NOMO-1 treated with dmso at 0.1 percent for 144 hours (cell line): Measurements from ENCODE around the gene HLA-DMB.
A peak's percentile ranks its signal among the peaks of the same experiment; 100 is the strongest.
"Not testable (repeated sequence)": the region's sequence is repeated elsewhere in the genome, so short reads cannot be mapped to it uniquely, and the experiment has no call there.

Experiments
- DNase-seq: peaks from one replicate; lab custom pipeline; 2025; ENCODE audit not compliant: unreplicated experiment; lab: John Stamatoyannopoulos, UW

HLA-DMB gene

DNA sequence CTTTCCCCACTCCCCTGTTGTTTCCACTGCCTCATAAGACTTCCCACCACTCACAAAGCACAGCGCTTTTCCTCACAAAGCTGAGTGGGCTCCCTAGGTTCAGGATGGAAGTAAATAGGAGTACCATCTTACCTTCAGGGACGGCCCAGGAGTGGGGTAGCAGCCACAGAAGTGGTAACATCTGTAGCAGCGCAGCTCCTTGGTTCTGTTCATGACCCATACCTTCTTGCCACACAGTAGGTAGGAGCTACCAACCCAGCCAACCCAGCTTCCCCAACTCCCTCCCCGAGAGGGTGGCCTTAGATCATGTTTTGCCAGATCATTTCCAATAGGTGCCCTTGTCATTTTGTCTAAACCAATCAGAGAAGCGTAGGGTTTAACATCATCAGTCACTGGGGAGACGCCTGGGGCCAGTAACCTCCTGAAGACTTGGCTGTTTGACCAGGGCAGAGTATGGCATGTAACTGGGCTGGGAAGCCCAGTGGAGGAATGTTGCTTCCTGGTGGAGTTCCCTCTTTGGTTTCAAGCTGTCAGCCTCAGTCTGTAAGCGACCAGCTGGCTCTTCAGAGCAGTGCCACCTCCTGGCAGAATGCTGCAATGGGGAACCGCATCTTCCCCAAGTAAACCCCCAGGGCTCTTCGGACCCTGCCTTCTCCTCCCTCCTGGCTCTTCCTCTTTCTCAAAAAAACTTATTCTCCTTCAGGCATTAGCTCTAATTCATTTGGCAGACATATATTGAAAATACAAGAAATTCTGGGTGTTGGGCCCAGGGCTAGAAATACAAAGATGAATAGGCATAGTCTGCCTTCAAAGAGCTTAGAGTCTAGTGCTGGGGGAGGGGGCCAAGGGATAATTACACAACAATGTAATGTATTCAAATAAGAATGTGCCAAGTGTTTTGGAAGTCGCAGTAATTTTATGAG, 12.2 kb upstream of the HLA-DMB start, which contains the start of gene HLA-DMA:
TSS of gene HLA-DMA (minus strand) at position 281 of the 923 bp plus-strand sequence. CDS start at position 220, 61 bp downstream.
- DNase-seq = peak; percentile 97

DNA sequence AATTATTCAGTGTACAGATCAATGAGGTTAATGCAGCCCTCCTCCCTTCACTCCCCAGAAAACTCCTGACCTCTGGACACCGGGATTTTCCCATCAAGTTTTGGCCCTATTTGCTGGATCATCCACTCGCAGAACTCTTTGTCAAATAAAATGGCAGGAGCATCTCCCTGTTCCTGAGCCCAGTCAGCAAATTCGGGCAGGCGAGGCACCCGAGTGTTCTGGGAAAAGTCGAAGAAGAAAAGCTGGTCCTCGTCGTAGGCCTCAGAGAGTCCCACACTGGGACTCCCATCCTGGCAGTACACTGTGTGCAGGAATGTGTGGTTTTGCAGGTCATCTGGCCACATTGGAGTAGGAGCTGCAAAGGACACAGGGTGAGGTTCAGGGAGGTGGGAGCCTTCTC, 9.6 kb upstream of the HLA-DMB start:
- DNase-seq = no peak

DNA sequence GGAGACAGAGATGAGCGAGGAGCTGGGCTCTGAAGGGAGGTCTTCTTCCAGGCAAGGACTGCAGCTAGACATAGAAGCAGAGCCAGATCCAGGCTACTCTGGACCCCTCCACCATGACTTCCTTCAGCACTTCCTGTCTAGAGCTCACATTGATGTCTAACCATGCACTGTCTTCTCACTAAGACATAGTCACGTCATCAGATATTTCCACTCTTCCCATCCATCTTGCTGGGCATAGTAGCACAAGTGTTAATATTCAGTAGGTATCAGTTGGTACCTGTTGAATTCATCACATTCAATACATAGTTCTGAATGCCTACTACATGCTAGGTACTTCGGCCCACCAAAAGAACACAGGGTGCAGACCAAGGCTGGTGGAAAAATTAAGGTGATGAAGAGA, 9.2 kb upstream of the HLA-DMB start:
- no peak for DNase-seq

DNA sequence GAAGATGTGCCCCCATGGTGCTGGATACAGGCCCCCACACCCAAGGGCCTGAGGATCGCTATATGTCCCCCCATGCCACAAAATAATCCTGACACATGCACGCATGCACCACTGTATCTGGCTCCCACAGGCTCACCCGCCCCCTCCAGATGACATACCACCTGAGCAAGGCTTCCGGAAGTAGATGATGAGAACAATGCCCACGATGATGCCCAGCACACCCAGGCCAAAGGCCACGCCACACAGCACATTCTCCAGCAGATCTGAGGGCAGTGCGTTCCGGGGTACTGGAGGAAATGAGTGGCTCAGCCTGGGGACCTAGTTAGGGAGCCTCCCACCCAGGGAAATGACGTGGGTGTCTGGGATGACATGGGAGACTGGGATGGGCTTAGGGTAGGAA, 8.3 kb upstream of the HLA-DMB start:
- DNase-seq = no peak

DNA sequence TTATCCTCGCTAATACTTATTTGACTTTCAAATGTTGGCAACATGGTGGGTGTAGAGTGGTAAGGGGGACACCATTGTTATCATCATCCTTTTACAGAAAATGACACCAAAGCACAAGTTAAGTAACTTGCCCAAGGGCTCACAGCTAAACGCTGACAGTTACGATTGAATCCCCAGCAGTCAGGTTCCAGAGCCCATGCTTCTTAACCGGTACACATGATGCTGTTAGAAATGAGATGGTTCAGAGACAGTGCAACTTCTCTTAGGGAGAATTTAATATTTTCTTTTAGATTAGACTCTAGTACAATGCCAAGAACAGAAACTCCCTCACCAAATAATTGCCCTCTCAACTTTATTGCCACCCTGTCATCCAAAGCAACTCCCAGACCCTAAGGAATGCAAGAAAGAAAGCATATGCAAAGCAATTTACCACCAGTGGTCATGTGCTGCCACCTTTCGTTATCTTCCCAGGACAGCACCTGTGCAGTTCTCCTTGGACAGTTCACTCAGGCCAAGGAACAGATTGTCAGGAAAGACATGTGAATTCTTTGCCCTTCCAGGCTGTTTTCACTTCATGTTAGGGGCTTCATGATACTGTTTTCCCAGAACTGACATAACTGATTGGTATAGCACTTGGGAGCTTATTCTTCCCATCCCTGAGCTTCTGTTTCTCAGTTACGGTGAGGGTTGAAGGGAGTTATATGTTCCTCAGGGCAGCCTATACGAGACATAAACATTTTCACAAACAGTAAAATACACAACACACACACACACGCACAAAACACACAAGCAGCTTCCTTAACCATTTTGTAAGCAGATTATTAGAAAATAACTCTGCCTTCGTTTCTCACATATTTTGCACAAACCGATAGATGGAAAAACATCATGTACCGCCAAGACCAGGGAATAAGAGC, 7.0 kb upstream of the HLA-DMB start:
- DNase-seq = peak; percentile 19

DNA sequence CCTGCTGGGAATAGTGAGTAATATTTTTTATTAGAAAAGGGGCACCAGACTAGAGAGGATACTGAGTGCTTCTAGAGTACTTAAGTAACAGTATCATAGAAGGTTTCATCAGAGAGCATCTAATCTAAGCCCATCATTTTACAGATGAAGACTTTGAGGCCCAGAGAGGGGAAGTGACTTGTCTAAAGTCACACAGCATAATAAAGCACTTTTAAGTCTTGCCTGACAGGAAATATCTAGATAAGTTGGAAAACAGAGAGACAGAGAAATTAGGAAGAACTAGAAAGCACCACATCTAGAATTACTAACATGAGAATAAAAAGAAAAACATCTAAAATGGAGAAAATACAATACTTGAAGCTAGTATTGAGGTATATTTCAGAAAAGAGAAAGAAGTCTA, 6.1 kb upstream of the HLA-DMB start:
- no peak for DNase-seq

DNA sequence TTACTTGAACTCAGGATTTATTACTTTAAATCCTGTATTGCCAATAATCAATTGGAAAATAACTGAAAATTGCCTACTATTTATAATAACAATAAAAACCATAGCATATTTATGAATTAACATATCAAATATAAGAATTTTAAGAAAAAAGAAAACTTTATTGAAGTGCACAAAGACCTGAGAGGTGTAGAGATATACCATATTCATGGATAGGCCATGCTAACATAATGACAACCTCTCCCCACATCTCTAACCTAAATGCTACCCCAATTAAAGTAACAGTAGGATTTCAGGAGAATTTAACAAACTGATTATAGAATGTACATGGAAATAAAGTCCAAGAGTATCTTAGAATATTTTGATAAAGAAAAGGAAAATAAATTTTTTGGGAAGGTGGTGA, 5.1 kb upstream of the HLA-DMB start:
- no peak for DNase-seq

DNA sequence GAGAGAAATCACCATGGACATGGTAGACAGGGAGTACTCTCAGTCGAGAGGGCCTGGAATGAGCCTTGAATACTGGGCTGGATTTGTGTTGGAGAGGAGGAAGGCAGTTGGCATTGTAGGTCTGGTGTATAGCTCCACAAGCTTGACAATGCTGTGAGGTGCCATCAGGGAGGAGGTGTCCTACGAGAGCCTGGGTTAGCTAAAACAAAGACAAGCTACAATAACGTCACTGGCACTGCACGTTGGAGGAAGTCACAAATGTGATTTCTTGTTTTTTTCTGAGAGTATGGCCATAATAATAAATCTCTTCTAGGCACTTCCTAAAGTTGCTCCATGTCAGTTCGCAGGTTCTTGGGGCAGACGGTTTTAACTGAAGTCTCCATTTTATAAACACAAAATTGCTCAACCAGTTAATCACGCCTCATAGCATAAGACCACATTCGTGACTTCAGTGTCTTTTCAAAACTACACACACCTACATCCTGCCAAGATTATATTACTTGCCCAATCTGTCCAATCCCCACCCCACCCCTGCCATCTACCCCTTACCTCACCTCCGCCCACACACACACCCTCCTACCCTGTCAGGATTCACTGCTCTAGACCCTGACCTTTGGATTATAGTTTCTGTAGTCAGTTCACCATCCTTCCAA, 4.4 kb upstream of the HLA-DMB start:
- peak; percentile 96 for DNase-seq

DNA sequence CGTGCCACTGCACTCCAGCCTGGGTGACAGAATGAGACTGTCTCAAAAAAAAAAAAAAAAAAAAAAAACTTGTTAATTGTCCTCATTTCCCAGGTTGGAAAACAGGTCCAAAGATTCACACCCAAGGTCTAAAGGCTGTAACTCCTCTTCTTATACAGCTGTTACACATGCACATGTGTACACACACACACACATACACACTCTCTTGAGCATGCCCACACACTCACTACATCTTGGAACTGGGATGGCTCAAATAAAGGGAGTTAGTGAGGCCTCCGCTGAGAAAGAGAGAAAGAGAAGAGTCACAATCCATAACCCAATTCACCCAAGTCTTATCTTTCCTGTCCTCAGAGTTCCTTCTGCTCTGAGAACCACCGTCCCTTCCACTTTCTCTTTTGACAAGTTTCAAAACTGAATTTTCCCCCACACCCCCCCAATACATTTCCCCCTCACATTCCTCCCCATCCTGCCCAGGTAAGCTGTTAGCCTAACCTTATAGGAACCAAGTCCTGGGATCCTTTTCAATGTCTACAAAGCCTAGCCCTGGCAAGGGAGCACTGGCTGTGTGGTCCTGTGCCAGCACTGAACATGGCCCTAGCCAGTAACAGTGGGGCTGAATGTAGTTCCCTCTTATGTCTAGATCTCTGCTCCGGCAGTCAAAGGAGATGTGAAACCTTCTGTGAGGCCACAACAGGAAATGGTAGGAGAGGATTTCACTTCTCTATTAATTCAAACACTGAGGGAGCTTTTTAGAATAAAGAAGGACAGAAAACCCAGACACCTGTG, 3.2 kb upstream of the HLA-DMB start:
- DNase-seq = peak; percentile 90

DNA sequence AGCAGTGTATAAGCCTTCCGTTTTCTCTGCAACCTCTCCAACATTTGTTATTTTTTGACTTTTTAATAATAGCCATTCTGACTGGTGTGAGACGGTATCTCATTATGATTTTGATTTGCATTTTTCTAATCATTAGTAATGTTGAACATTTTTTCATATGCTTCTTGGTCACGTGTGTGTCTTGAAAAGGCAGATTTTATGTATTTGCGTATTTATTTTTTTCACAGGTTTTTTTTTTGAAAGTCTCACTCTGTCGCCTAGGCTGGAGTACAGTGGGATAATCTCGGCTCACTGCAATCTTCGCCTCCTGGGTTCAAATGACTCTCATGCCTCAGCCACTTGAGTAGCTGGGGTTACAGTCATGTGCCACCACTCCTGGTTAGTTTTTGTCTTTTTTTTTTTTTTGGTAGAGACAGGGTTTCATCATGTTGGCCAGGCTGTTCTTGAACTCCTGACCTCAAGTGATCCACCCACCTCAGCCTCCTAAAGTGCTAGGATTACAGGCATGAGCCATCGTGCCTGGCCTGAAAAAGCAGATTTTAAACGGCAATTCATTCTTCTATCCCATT, 1.8 kb upstream of the HLA-DMB start:
- DNase-seq = not testable (repeated sequence)

DNA sequence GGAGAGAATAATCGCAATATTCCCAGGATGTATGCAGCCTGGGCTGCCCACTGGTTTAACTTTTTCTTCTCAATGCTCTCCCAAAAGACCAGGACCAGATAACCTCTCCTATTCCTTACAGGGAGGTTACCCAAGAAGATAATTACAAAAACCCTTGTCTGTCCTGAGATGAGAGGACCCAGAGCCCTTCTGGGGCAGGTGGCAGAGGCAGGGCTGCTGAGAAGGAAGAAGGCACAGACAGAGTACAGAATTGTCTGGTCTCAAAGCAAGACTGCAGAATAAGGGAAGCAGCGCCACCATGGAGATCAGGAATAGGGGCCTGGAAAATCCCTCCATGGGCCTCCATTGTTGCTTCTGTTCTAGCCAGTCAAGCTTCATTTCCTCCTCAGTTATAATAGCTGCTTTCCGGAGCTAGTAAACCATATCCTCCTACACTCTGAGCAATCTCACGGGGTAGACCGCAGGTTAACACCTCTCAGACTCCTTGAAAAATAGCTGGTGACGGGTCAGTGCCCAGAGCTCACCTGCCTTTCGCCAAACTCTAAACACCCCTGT, 463 bp upstream of the HLA-DMB start:
- DNase-seq = peak; percentile 63

DNA sequence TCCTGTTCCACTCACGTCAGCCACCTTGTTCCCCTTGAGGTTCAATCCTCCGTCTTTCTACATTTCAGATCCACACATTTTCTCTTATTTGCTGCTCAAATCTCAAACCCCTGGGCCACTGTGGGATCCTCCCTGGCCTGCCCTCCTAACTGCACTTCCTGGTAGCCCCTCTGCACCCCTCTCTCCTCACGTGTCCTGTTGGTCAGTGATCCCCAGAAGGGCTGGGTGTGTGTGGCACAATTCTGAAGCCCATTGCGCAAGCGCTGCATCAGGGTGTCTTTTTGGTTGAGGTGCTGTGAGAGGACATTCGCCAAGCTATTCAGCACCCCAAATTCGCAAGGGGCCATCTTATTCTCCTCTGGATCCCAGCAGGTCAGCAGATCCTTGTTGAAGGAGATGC, 2.3 kb downstream of the HLA-DMB start:
- no peak for DNase-seq

DNA sequence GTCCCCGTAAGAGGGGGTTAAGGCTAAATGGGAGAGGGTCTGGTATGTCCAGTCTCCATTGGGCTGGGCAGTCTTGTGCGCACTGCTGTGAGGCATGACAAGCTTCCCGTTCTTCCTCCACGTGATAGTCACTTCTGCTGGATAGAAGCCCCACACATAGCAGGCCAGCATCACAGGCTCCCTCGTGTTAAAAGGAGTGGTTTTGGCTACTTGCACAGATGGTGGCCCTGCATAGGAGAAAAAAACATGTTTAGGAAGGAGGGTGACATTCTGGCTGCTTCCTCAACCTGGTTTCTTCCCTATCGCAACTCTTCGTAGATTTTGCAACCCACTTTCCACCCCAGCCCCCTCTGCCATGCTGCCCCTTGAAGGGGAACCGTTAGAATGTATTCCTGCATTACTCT, 3.6 kb downstream of the HLA-DMB start:
- DNase-seq = no peak

DNA sequence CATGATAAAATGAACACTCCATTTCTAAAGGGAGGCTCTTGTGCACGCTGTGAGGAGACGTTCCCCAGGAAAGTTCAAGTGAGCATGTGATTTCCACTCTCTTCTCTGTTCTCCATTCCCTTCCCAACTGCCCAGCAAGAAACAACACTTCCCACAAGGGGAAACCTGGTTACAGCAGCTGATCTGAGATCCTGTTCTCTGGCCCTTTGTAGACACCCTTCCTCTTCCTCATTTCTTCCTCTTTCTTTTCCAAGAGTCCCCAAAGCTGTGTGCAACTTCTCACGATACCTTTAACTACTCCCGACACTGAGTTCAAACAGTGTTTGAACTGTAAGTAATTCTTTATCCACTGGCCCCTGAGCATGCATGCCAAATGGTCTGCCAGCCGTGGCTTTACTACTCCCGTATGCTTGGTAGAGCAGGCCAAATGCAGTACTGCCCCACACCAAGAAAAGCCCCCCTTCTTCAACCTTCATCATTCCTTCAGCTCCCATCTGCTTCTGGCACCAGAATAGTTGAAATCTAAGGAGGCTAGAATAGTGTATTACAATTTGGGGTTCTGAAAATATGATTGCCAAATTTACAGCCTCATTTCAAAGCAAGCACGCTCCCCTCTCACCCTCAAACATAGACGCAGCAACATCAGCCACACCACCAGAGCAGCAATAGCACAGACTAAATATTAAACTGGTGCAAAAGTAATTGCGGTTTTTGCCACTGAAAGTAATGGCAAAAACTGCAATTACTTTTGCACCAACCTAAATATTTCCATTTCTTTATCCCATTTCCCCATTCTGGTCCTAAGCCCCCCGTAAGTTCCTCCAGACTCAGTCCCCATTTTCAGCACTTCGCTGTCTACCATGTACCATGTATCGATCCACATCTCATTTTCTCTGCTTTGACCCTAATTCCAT, 4.3 kb downstream of the HLA-DMB start:
- no peak for DNase-seq

DNA sequence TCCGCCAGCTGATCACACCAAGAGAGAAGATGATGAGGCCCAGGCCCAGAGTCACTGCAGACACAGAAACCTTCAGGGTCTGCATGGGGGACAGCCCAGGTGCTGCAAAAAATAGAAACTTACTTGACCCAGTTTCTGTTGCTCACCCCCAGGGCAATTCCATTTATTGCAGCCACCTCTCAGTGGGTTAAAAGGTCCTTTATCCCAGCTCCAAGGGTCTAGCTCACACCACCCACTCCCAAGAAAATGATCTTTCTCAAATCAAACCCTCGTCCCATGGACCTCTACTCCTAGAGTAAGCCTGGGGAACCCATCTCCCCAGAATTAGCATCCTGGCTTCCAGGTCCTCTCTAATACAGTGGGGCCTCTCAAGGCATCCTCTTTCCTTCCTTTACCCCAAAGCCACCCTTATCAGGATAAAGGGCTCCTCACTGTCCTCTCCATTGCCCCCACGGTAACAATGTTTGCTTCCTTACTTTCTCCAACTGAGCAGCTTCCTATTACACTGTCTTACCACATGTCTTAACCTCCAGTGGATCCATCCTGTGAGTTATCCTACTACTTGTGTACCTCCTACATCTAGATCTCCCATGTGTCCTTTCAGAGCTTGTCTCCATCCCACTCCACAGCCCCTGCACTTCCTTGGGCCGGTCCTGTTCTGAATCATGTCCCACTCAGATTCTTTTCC, 5.1 kb downstream of the HLA-DMB start:
- no peak for DNase-seq

DNA sequence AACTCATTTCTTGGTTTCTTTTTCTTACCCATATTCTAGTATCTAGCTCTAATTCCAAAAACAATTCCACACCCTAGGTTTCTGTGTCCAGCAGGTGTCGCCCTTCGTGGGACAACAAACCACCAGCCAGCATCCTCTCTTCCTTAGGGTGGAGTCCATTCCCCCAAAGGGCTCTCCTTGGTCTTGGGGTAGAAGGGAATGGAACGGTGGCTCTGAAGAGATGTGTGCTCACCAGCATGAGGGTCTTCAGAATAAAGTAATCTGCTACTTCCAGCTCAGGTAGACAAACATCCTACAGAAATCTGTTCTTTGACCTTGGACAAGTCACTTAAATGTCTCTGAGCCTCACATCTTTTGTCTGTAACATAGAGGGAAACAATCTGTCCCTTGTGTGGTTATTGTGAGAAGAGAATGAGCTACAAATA, 7.2 kb downstream of the HLA-DMB start:
- peak; percentile 31 for DNase-seq

DNA sequence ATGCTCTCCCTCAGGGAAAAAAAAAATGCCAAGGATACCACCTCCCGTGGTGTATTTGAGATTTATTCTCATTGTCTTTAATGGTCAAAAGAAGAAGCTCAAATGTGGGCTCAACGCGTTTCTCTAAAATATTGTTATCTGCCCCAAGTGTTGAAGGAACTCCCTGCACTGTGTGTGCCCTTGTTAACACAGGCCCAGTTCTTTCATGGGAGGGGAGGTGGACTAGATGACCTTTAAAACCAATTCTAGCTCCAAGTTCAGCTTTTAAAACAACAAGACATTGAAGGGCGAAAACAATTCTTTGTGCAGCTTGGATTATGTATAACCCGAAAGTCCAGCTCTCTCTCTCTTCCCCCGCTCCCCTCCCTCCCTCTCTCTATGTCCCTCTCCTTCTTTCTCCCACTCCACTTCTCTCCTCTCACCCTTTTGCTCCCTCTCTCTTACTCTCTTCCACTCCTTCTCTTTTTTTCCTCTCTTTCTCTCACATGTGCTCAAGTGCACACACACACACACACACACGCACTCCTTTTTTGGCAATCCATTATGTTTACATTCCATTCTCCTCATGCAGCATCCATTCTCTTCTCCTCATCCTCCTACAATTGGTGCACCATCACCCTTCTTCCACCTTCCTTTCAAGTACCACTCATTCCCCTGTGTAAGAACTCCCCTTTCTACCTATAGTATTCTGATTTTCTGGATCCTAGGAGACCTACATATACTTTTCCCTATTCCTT, 8.5 kb downstream of the HLA-DMB start:
- no peak for DNase-seq
